GM21367 (cell line): Measurements from ENCODE around the gene EEIG1.

Experiments
- ATAC-seq: cut with Tn5 transposase; IDR thresholded peaks from one replicate; pipeline ENCODE4 v1.9.1; 2021; ENCODE audit not compliant: unreplicated experiment

EEIG1 gene

GRCh38 chr9:127942216-127943010 is 38.4 kb downstream of the EEIG1 start:
- no peak for ATAC-seq

GRCh38 chr9:127941961-127942215 is 38.9 kb downstream of the EEIG1 start:
- no peak for ATAC-seq

GRCh38 chr9:127941062-127941960 is 39.5 kb downstream of the EEIG1 start:
- no peak for ATAC-seq

- ATAC-seq, result no peak
Observed at GRCh38 chr9:127940593-127940992, 40.2 kb downstream of the EEIG1 start.

GRCh38 chr9:127938298-127938690 is 42.5 kb downstream of the EEIG1 start:
- no peak for ATAC-seq

GRCh38 chr9:127937388-127938297 is 43.1 kb downstream of the EEIG1 start, which contains the start of gene DPM2:
Gene DPM2, minus strand, starts transcription at chr9:127937854. Its CDS starts 34 bp downstream, at chr9:127937820.
- ATAC-seq, result peak; percentile 62

GRCh38 chr9:127937056-127937387 is 43.8 kb downstream of the EEIG1 start:
- ATAC-seq, result no peak

GRCh38 chr9:127936347-127936852 is 44.4 kb downstream of the EEIG1 start:
- no peak for ATAC-seq

GRCh38 chr9:127935765-127936221 is 45.0 kb downstream of the EEIG1 start:
- no peak for ATAC-seq

GRCh38 chr9:127934986-127935385 is 45.8 kb downstream of the EEIG1 start:
- no peak for ATAC-seq

GRCh38 chr9:127934248-127934647 is 46.5 kb downstream of the EEIG1 start:
- no peak for ATAC-seq

GRCh38 chr9:127931092-127931881 is 49.5 kb downstream of the EEIG1 start:
- no peak for ATAC-seq
